CD4-positive, alpha-beta T cell treated with Interleukin-6 for 4 hours (primary cell): Measurements from ENCODE around the gene HS3ST5.
"Not testable (repeated sequence)": the region's sequence is repeated elsewhere in the genome, so short reads cannot be mapped to it uniquely, and the experiment has no call there.

Source experiments
- DNase-seq: peaks from one replicate; pipeline ENCODE4 v3.0.0-alpha.2; 2020; ENCODE audit warnings: mixed read lengths

Gene HS3ST5

DNA sequence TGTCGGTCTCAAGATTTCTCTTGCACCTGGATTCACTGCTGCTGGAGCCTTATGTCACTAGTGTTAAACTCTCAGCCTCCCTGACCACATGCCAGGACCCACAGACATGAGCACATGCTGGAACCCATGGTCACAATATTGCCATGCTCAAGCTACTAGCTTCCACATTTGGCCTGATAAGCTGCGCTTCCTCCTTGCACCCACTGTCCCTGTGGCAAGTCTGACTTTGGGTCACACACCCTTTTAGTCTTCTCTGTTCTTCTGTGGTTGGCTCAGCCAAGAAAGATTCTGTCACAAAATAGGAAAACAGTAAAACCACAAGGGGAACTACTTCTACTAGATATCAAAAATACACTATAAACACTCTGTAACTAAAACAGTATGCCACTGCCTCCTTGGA is 303.0 kb downstream of the HS3ST5 start:
- no peak for DNase-seq

- DNase-seq, result no peak
Measured at GRCh38 chr6:114033606-114034005, 309.2 kb downstream of the HS3ST5 start.

DNA sequence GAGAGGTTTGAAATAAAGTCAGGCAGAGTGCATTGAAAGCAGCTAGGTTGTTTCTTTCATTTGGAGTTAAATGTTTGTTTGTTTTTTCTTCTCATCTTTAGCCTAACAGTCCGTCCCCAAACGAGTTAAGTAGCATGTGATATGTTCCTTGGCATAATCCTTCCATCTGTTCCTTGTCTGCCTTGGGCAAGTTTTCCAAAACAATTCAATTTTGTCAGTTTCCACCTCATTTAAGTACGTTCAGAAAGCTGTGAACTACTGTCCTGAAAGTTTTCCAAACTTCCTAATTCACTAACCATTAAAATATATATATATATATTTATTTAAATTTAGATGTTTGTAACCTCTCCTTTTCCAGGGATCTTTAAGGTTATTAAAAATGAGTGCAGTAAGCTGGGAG is 310.1 kb downstream of the HS3ST5 start:
- no peak for DNase-seq

GRCh38 chr6:114030767-114031166 is 312.1 kb downstream of the HS3ST5 start:
- no peak for DNase-seq

- no peak for DNase-seq
Measured at GRCh38 chr6:114024746-114025145, 318.1 kb downstream of the HS3ST5 start.

DNA sequence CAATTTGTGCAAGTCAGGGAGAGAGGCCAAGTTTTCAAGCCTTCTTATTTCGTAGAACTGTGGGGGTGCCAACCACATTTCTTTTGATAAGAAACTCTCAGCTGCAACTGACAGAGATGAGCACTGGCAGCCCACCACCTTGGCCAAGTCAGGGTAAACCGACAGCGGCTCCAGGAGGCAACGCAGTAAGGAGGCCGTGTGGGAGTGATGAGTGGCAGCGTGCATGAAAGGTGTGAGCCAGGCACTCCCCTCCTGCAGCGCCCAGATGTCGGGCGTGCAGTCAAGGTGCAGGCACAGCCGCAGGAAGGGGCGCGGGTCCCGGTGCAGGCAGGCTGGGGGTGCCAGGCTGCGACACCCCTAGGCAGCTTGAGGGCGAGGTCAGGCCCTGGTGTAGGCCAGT is 322.6 kb downstream of the HS3ST5 start:
- DNase-seq, result no peak

DNA sequence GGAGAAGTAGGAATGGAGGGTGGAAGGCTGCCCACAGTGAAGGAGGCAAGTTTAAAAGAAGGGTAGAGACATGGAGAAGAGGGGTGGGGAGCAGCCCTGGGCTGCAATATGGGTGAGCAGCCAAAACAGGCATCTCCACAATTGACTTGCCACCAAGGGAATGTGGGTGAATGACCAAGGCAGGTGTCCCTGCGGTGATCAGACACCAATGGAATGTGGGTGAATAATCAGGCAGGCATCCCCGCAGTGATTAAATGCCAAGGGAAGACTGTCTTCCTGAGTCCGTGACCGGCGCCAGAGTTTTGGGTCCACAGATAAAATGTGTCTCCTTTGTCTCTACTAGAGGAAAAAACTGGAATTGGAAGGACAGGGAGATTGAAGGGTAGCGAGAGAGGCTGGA is 325.7 kb downstream of the HS3ST5 start:
- not testable (repeated sequence) for DNase-seq

GRCh38 chr6:114014106-114014505 is 328.7 kb downstream of the HS3ST5 start:
- DNase-seq, result not testable (repeated sequence)

DNA sequence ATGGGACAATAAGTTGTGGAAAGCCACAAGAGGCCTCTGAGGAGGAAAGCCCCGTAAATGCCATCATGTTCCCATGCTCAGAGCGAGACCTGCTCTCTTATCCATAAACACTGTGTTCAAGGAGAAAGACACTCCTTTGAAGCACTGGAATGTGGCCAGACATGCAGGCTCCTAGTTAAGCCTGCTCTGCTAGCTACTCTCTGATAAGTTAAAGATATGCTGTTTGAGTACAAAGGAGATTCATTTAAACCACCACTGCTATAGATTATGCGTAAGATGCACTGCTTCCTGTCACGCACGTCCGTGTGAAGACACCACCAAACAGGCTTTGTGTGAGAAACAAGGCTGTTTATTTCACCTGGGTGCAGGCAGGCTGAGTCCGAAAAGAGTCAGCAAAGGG is 331.3 kb downstream of the HS3ST5 start:
- peak; percentile 14 for DNase-seq

DNA sequence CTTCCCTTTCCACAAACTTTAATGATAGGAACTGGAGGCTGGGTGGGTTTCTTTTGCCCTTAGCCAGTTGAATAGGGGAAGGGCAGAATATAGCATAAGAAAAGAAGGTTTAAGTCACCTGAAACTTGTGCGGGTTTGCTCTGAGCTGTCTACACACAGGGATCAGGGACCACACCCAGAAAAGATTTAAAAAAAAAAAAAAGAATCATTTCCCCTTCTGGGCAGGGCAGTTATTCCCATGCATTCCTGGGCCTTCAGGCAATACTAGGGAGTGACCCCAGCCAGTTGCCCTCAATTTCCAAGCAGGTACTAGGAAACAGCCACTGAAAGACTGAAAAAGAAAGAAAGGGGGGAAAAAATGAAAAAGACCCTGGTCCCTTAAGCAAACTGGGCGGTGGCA is 332.3 kb downstream of the HS3ST5 start:
- DNase-seq, result no peak

GRCh38 chr6:114009192-114009591 is 333.6 kb downstream of the HS3ST5 start:
- no peak for DNase-seq

- no peak for DNase-seq
Measured at GRCh38 chr6:114008331-114008730, 334.5 kb downstream of the HS3ST5 start.

- DNase-seq, result peak; percentile 27
Measured at GRCh38 chr6:114007516-114007915, 335.3 kb downstream of the HS3ST5 start.
